ENCODE measurements around the gene ADAT3.
"Not testable (repeated sequence)": the region's sequence is repeated elsewhere in the genome, so short reads cannot be mapped to it uniquely, and the experiment has no call there.

ADAT3 gene

DNA sequence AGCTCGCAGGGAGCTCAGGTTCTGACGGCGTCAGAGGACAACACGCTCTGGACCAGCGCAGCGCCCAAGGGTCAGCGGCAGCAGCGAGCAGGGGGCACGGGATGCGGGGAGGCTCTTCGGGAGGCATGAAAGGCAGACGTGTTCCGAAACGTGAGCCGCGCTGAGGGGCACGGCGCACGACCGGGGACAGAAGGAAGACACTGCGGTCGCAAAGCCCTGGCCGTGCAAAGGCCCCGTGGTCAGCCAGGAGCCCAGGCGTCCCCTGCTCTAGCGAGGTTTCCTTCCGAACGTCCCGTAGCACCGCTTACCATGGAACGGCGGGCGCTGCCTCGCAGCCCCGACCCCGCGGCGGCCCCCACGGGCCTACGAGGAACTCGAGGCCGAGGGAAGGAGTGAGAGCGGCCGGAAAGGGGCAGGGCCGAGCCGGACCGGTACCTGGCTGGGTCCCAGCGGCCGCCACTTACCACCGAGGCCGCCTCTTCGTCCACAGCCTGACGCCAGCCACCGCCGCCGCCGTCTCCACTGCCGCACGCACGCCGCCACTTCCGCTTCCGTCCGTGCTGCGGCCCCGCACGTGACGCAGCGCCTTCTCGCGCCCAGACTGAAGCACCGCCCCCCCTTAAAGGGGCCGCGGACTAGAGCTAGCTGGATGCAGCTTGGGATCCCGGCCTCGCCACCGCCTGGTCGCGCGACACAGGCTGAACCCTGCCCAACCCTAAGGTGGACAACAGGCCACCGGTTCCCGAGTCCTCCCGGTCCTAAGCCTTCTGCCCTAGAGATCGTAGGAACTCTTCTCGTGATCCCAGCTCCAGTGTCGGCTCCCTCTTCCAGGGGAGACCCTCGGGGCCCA, 29.3 kb upstream of the ADAT3 start:
- Mint-ChIP-seq H3K4me3 (peak overlapping the region; percentile 99), H3K4me1 (ENCODE audit: low read depth) (peaks cover 32% of the 10 kb centered on the region)

DNA sequence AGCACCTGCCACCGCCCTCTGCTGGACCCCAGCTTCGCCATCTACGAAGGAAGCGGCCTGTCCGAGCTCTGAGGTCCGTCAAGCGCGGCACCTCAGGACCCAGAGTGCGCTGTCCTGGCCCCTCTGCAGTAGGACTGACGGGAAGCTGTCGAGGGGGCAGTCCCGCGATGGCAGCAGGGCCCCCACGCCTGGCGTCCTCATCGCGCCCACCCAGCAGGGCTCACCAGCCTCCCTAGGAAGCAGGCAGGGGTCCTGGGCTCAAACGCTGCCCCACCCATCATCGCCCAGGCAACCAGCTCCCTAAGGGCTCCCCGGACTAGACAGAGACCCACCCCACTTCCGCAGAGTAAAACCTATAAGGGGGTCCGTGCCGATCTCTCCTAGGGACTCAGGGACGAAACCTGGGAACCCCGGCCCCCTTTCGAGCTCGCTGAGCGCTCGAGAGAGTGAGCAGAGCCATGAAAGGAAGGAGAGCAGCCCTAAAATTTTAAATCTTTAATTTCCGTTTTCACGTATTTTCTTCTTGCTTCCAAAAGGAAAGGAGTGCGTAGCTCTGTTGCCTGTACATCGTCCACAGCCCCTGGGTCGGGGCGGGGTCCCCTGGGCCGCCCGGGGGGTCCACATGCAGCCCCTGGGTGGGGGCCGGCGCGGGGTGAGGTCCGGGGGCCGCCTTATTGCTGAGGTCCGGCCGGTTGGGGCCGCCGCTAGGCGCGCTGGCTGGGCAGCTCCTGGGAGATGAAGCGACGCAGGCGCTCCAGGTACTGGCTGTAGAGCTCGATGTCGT, 28.5 kb upstream of the ADAT3 start:
- not testable (repeated sequence) for H3K9me3 Mint-ChIP-seq

More for the DNA sequence above, 29.3 kb upstream of the ADAT3 start:
- no peaks in the 10 kb centered on the region for H3K27me3 Mint-ChIP-seq
- peaks cover 19% of the 10 kb centered on the region for H3K36me3 Mint-ChIP-seq (ENCODE audit: low read depth)
- no peaks in the 10 kb centered on the region for H3K9me3 Mint-ChIP-seq
- peak overlapping the region; percentile 95 for H3K27ac Mint-ChIP-seq

DNA sequence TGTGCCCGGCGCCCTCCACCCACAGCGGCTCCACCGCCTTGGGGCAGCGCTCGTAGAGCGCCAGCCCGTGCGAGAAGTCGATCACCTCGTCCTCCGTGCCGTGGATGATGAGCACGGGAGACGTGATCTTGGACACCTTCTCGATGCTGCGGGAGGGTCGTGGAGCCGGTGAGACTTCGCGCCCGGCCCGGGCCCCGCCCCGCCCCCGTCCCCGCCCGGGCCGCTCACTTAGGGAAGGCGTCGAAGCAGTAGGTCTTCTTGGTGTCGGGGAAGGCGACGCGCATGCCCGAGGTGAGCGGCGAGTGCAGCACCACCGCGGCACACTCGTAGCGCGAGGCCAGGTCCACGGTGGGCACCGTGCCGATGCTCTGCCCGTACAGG, 27.9 kb upstream of the ADAT3 start:
- peaks cover 36% of the 10 kb centered on the region for H3K4me1 Mint-ChIP-seq (ENCODE audit: low read depth)
- not testable (repeated sequence) for H3K9me3 Mint-ChIP-seq, H3K27me3 Mint-ChIP-seq, H3K4me3 Mint-ChIP-seq, H3K27ac Mint-ChIP-seq
- peaks cover 19% of the 10 kb centered on the region for H3K36me3 Mint-ChIP-seq (ENCODE audit: low read depth)

More for the DNA sequence above, 28.5 kb upstream of the ADAT3 start:
- Mint-ChIP-seq H3K4me1 (ENCODE audit: low read depth) (peaks cover 32% of the 10 kb centered on the region), H3K27ac (peak overlapping the region; percentile 89), H3K4me3 (peak overlapping the region; percentile 99), H3K36me3 (ENCODE audit: low read depth) (peaks cover 19% of the 10 kb centered on the region)
- H3K27me3 Mint-ChIP-seq: not testable (repeated sequence)

DNA sequence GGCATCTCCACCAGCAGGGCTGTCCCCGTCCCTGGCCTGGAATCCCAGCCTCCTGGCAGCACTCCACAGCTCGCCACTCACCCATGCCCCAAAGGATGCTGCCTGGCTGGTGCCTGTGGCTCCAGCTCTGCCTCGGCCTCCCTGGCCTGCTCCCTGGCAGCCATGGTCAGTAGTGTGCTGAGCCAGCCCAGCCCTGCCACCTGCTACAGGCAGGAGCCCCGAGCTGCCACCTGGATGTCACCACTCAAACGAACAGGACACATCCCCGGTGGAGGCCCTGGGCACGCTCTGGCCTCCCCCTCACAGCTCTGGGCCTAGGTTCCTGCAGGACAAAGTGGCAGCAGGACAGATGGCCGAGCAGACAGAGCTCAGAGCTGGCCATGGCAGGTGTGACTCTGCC, 26.6 kb upstream of the ADAT3 start:
- peaks cover 45% of the 10 kb centered on the region for H3K4me1 Mint-ChIP-seq (ENCODE audit: low read depth)
- not testable (repeated sequence) for H3K27me3 Mint-ChIP-seq, H3K9me3 Mint-ChIP-seq, H3K4me3 Mint-ChIP-seq, H3K27ac Mint-ChIP-seq
- H3K36me3 Mint-ChIP-seq (ENCODE audit: low read depth): peaks cover 28% of the 10 kb centered on the region

DNA sequence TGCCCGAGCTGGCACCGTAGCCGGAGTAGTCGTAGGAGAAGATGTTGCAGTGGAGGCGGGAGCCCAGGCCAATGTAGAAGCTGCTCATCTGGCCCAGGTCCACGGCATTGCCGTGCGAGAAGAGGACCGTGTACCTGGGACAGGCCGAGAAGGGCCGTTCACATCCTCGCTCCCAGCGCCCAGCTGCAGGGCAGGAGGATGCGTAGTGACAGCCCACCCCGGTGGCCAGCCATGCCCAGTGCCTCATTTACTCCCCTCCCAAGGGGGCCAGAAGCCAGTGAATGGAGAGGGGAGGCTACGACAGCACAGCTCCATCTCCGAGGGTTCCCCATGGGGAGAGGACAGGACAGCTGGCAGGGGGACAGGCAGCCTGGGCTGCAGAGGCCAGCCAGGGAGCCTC, 25.2 kb upstream of the ADAT3 start:
- not testable (repeated sequence) for H3K27ac Mint-ChIP-seq, H3K9me3 Mint-ChIP-seq, H3K4me3 Mint-ChIP-seq, H3K27me3 Mint-ChIP-seq
- peaks cover 27% of the 10 kb centered on the region for H3K36me3 Mint-ChIP-seq (ENCODE audit: low read depth)
- peaks cover 42% of the 10 kb centered on the region for H3K4me1 Mint-ChIP-seq (ENCODE audit: low read depth)

DNA sequence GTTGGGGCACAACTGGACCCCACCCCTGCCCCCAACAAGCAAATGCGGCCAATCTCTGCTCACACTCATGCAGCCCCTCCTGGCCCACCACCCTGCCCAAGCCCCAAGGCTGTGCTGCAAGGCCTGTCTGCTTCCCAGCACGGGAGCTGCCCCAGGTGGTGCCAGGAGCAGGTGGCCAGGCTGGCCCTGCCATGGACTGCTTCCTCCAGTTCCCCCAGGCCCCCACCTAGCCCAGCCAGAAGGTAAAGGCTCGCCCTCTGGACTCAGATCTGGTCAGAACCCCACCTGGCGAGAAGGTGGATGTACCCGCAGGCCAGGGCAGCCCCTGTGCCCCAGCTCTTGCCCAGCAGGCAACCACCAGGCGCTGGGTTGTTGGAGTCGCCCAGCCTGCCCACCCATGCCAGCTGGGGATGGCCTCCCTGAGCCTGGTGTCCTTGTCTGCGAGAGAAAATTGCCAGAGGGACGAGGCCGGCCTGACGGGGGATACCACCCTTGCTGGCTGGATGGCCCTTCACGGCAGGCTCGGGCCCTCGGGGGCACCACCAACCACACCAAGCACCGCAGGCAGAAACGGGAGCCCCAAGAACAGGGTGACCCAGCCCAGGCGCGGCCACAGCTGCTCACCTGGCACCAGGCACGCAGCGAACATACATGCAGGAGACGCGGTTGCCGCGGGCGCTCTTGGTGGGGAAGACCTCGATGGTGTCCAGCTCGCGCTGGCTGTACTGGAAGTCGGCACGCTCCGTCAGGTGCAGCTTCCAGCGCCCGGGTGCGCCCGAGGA, 24.4 kb upstream of the ADAT3 start:
- Mint-ChIP-seq H3K4me1 (ENCODE audit: low read depth) (peaks cover 42% of the 10 kb centered on the region), H3K9me3 (no peaks in the 10 kb centered on the region), H3K36me3 (ENCODE audit: low read depth) (peaks cover 20% of the 10 kb centered on the region), H3K27ac (peak overlapping the region; percentile 26), H3K4me3 (peak overlapping the region; percentile 54), H3K27me3 (no peaks in the 10 kb centered on the region)

DNA sequence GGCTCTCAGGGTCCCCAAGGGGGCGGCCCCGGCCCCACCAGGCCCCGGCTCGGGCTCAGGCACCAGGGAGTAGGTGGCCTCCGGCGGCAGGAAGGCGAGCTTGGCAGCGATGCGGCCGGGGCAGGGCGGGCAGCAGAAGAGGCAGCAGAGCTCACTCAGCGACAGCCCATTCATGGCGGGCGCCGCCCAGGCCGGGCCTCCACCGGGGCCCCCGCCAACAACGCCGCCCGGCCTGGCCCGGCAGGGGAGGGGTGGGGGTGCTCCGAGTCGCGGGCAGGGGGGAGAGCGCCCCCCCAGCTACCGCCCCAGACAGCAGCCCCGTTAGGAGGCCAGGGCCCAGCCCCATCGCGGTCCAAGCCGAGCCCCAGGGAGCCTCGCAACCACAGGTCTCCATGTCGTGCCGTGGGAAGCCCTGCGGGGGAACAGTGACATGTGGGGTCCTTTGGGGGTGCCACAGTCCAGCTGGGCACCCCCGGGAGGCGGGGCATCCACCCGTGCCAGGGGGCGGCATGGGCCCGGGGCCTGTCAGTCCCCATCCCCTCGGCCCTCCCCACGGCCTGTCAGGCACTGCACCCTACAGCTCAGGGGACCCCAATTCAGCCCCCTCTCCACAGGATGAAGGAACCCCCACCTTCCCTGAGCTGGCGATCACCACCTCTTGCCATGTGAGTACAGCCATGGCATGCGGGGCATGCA, 23.7 kb upstream of the ADAT3 start:
- Mint-ChIP-seq H3K36me3 (ENCODE audit: low read depth) (peaks cover 20% of the 10 kb centered on the region), H3K4me1 (ENCODE audit: low read depth) (peaks cover 36% of the 10 kb centered on the region), H3K27ac (peak overlapping the region; percentile 87), H3K4me3 (peak overlapping the region; percentile 99)
- H3K27me3 Mint-ChIP-seq, H3K9me3 Mint-ChIP-seq: not testable (repeated sequence)

DNA sequence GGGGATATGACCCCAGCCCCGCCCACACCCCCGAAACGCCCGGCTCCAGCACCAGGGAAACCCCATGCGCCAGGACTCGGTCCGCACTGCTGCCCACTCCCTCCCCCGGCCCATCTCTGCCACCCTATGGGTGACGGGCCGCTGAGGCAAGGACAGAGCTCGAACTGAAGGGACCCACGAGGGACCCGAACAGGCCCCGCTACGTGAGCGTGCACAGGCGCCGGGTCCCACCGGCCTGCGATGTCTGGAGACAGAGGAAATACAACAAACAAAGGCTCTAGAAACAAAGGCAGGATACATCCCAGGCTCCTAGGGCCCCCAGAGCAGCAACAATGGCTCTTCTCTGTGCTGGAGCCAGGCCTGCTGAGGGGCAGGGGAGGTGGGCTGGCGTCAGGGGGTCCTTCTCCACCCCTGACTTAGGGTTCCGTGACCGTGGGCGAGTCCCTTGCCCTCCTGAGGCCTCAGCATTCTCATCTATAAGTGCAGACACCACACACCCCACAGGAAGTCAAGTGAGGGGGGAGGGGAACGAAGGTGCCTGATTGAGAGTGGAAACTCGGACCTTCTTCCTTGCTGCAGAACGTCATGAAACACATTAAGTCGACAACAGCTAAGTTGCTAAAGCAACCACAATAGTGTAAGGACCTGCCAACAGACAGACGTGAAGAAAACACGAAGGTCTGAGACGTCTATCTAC, 23.0 kb upstream of the ADAT3 start:
- H3K9me3 Mint-ChIP-seq: no peaks in the 10 kb centered on the region
- H3K4me1 Mint-ChIP-seq (ENCODE audit: low read depth): peaks cover 32% of the 10 kb centered on the region
- H3K4me3 Mint-ChIP-seq: peak overlapping the region; percentile 99
- peak overlapping the region; percentile 87 for H3K27ac Mint-ChIP-seq
- H3K27me3 Mint-ChIP-seq: no peaks in the 10 kb centered on the region
- peaks cover 20% of the 10 kb centered on the region for H3K36me3 Mint-ChIP-seq (ENCODE audit: low read depth)

DNA sequence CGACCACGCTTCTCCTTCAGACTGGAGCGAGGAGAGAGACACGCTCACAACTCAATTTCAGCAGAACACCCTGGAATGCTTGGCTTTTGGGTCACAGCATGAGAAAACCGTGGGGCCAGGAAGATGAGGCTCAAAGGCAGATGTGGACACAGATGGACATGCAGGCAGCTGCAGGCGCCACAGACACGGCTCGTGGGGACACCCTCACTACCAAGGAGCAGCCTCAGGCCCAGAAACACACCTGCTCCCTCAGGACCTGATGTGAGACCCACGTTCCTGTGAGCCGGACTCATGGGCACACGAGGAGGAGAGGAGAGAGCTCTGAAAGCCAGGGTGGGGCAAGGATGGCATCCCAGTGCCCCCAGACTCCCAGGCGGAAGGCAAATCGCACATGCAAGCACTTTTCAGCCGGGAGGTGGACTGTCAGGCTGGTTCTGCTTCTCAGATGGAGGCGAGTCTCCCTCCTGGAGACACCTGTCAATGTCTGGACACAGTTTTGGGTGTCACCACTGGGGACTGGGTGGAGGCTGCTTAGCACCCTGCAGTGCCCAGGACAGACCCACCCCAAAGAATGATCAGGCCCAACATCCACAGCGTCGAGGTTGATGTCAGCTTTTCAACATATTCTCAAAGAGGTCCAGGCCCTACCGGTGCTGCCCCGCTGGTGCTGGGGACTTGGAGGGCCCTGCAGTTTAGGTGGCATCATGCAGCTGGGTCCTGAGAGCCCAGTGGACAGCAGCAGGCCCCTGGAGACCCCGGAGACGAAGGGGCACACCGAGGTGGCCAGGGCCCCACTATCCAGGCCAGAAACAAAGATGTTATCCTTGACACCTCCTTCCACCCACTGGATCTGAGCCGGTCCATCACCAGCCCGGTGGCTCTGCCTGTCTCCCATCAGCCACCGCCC, 22.2 kb upstream of the ADAT3 start:
- Mint-ChIP-seq H3K27me3 (no peaks in the 10 kb centered on the region), H3K27ac (peak overlapping the region; percentile 87), H3K9me3 (no peaks in the 10 kb centered on the region), H3K4me1 (ENCODE audit: low read depth) (peaks cover 32% of the 10 kb centered on the region), H3K36me3 (ENCODE audit: low read depth) (peaks cover 20% of the 10 kb centered on the region), H3K4me3 (peak overlapping the region; percentile 99)

DNA sequence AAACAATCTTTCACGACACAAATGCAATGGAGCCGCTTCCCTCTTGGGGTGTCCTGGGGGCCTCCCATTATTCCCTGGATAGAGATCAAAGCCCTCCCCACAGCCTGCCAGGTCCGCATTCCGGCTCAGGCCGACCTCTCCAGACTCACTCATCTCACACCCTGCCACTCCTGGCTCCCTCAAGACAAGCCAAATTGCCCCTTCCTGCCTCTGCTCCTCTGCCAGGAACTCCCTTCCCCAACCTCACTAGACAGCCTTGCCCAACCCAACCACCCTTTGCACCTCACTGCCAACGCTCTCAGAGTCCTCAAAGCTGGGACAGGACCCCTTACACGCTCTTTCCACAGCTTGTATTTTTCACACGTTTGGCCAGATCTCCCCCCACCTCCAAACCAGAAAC, 21.4 kb upstream of the ADAT3 start:
- no peaks in the 10 kb centered on the region for H3K27me3 Mint-ChIP-seq
- peak overlapping the region; percentile 99 for H3K4me3 Mint-ChIP-seq
- H3K27ac Mint-ChIP-seq: peak overlapping the region; percentile 87
- peaks cover 20% of the 10 kb centered on the region for H3K36me3 Mint-ChIP-seq (ENCODE audit: low read depth)
- H3K4me1 Mint-ChIP-seq (ENCODE audit: low read depth): peaks cover 32% of the 10 kb centered on the region
- no peaks in the 10 kb centered on the region for H3K9me3 Mint-ChIP-seq

DNA sequence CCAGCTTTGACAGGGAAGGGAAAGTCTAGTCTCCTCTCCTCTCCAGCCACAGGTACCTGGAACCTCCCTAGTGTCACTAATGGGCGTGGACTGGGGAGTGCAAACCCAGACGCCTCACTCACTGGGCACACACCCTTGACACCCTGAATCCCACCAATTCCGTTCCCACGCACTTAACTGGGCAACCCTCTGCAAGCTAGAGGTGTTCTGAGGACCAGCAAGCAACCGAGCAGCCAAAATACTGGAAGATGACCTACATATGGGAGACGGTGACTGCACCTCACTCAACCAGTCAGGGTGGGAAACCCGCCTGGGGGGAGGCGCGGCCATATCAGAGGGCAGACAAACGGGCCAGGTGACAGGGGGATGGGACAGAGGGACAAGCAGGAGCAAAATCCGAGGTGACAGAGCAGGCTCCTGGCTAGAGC, 20.9 kb upstream of the ADAT3 start:
- H3K27me3 Mint-ChIP-seq: no peaks in the 10 kb centered on the region
- peak overlapping the region; percentile 87 for H3K27ac Mint-ChIP-seq
- H3K4me3 Mint-ChIP-seq: peak overlapping the region; percentile 99
- H3K9me3 Mint-ChIP-seq: no peaks in the 10 kb centered on the region
- peaks cover 20% of the 10 kb centered on the region for H3K36me3 Mint-ChIP-seq (ENCODE audit: low read depth)
- peaks cover 32% of the 10 kb centered on the region for H3K4me1 Mint-ChIP-seq (ENCODE audit: low read depth)

DNA sequence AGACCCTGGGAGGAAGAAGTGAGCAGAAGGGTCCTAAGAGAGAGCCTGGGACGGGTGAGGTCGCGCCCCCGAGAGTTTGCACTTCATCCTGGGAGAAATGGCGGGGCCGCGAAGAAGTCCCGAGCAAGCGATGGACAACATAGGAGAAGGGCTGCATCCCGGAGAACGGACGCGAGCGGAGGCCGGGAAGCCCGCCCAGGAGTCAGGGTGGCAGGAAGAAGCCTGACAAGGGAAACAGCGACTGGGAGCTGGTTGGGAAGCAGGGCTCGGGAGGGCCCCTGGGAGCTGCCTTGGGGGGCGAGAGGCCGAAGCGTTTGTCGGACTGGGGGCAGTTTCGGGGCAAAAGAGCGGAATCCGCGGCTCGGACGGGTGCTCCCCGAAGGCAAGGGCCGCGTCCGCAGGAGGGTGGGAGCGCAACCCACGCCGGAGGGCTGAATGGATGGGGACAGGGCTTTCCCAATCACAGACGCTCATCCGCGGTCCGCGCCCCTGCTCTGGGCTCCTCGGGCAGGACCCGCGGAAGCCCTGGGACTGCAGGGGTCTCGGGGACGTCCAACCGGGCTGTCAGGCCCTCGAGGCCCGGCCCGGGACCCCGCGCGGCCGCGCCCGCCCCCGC, 20.4 kb upstream of the ADAT3 start:
- no peaks in the 10 kb centered on the region for H3K9me3 Mint-ChIP-seq
- H3K4me1 Mint-ChIP-seq (ENCODE audit: low read depth): peaks cover 32% of the 10 kb centered on the region
- peak overlapping the region; percentile 99 for H3K4me3 Mint-ChIP-seq
- H3K27ac Mint-ChIP-seq: peak overlapping the region; percentile 87
- H3K36me3 Mint-ChIP-seq (ENCODE audit: low read depth): peaks cover 20% of the 10 kb centered on the region
- H3K27me3 Mint-ChIP-seq: no peaks in the 10 kb centered on the region

All from stimulated activated naive CD8-positive, alpha-beta T cell treated with anti-CD3 and anti-CD28 coated beads, Interleukin-15, Interleukin-2, amounts not matched to agents 100 ng/mL and 50 ng/mL, for 24 hours (primary cell).